ENCODE data around the gene CEP135. TPM values are rescaled to one million over a fixed set of nuclear protein-coding genes. Genes with fewer than 3 reads are reported as not detected.

Gene CEP135
- polyA plus RNA-seq, 3 donors from 2014 or later = 5.8 to 13.0 (median 6.7) TPM

GRCh38 chr4:55996646-55997045 is 47.9 kb downstream of the CEP135 start:
- no peaks in the 10 kb centered on the region for H3K27me3 Mint-ChIP-seq (ENCODE audit: low read depth in 3 of 3)
- no peak overlapping the region for H3K27ac Mint-ChIP-seq
- no peak for DNase-seq
- no peaks in the 10 kb centered on the region for H3K9me3 Mint-ChIP-seq
- peaks cover 44 to 67% (median 59%) of the 10 kb centered on the region in 3 donors for H3K36me3 Mint-ChIP-seq
- no peak overlapping the region for H3K4me3 Mint-ChIP-seq
- H3K4me1 Mint-ChIP-seq = peaks cover 4 to 11% of the 10 kb centered on the region in 2 donors

GRCh38 chr4:56003606-56004005 is 54.9 kb downstream of the CEP135 start:
- H3K36me3 Mint-ChIP-seq = peaks cover 70 to 85% (median 78%) of the 10 kb centered on the region in 3 donors
- DNase-seq = no peak
- peaks cover 5% of the 10 kb centered on the region in 2 donors for H3K4me1 Mint-ChIP-seq
- no peak overlapping the region for H3K4me3 Mint-ChIP-seq
- H3K27ac Mint-ChIP-seq = no peak overlapping the region
- no peaks in the 10 kb centered on the region for H3K27me3 Mint-ChIP-seq (ENCODE audit: low read depth in 3 of 3)
- H3K9me3 Mint-ChIP-seq = peaks cover 0 to 2% (median 0%) of the 10 kb centered on the region in 6 donors

- Mint-ChIP-seq H3K36me3 (peaks cover 65 to 79% (median 76%) of the 10 kb centered on the region in 3 donors), H3K27ac (no peak overlapping the region), H3K9me3 (peaks cover 0 to 2% (median 0%) of the 10 kb centered on the region in 6 donors), H3K27me3 (ENCODE audit: low read depth in 3 of 3) (no peaks in the 10 kb centered on the region), H3K4me3 (no peak overlapping the region), H3K4me1 (peaks cover 5% of the 10 kb centered on the region in 2 donors)
- DNase-seq = no peak
These were observed 55.5 kb downstream of the CEP135 start for GRCh38 chr4:56004235-56004634.

GRCh38 chr4:56007154-56007553 is 58.4 kb downstream of the CEP135 start:
- no peak overlapping the region for H3K4me3 Mint-ChIP-seq
- peak overlapping the region in 1 of 6 donors; percentile 41 for H3K27ac Mint-ChIP-seq
- H3K27me3 Mint-ChIP-seq (ENCODE audit: low read depth in 3 of 3) = no peaks in the 10 kb centered on the region
- peaks cover 47 to 73% (median 64%) of the 10 kb centered on the region in 3 donors for H3K36me3 Mint-ChIP-seq
- peaks cover 0 to 1% of the 10 kb centered on the region in 2 donors for H3K4me1 Mint-ChIP-seq
- peaks cover 0 to 2% (median 0%) of the 10 kb centered on the region in 6 donors for H3K9me3 Mint-ChIP-seq
- no peak for DNase-seq

- H3K9me3 Mint-ChIP-seq = peaks cover 0 to 2% (median 0%) of the 10 kb centered on the region in 6 donors
- H3K36me3 Mint-ChIP-seq = peaks cover 46 to 81% (median 74%) of the 10 kb centered on the region in 3 donors
- H3K27ac Mint-ChIP-seq = no peak overlapping the region
- peaks cover 0 to 1% of the 10 kb centered on the region in 2 donors for H3K4me1 Mint-ChIP-seq
- DNase-seq = no peak
- no peak overlapping the region for H3K4me3 Mint-ChIP-seq
- H3K27me3 Mint-ChIP-seq (ENCODE audit: low read depth in 3 of 3) = no peaks in the 10 kb centered on the region
These were observed 59.5 kb downstream of the CEP135 start for GRCh38 chr4:56008206-56008605.

- Mint-ChIP-seq H3K27me3 (ENCODE audit: low read depth in 3 of 3) (peaks cover 0 to 2% (median 0%) of the 10 kb centered on the region in 3 donors), H3K9me3 (no peaks in the 10 kb centered on the region), H3K4me1 (peaks cover 1 to 12% of the 10 kb centered on the region in 2 donors), H3K4me3 (no peak overlapping the region), H3K36me3 (peaks cover 39 to 50% (median 44%) of the 10 kb centered on the region in 3 donors), H3K27ac (peak overlapping the region in 1 of 6 donors; percentile 25)
- DNase-seq = no peak
These were observed 77.9 kb downstream of the CEP135 start for GRCh38 chr4:56026596-56026995.

GRCh38 chr4:56028165-56028564 is 79.4 kb downstream of the CEP135 start:
- Mint-ChIP-seq H3K4me1 (peaks cover 1 to 12% of the 10 kb centered on the region in 2 donors), H3K27me3 (ENCODE audit: low read depth in 3 of 3) (peaks cover 0 to 2% (median 0%) of the 10 kb centered on the region in 3 donors), H3K27ac (peak overlapping the region in 1 of 6 donors; percentile 42), H3K36me3 (peaks cover 34 to 42% (median 42%) of the 10 kb centered on the region in 3 donors), H3K4me3 (no peak overlapping the region), H3K9me3 (no peaks in the 10 kb centered on the region)
- no peak for DNase-seq

GRCh38 chr4:56038487-56039162 is 89.9 kb downstream of the CEP135 start:
- Mint-ChIP-seq H3K4me3 (no peak overlapping the region), H3K27ac (no peak overlapping the region), H3K9me3 (no peaks in the 10 kb centered on the region), H3K36me3 (peaks cover 0 to 5% (median 4%) of the 10 kb centered on the region in 3 donors), H3K4me1 (no peaks in the 10 kb centered on the region), H3K27me3 (ENCODE audit: low read depth in 3 of 3) (peaks cover 0 to 8% (median 1%) of the 10 kb centered on the region in 3 donors)
- no peak for DNase-seq

- Mint-ChIP-seq H3K9me3 (no peaks in the 10 kb centered on the region), H3K27ac (no peak overlapping the region), H3K4me3 (no peak overlapping the region), H3K27me3 (ENCODE audit: low read depth in 3 of 3) (peaks cover 0 to 11% (median 1%) of the 10 kb centered on the region in 3 donors), H3K36me3 (peaks cover 0 to 1% (median 0%) of the 10 kb centered on the region in 3 donors), H3K4me1 (no peaks in the 10 kb centered on the region)
- DNase-seq = no peak
These were observed 92.1 kb downstream of the CEP135 start for GRCh38 chr4:56040842-56041241.

- no peak for DNase-seq
- H3K4me1 Mint-ChIP-seq = no peaks in the 10 kb centered on the region
- H3K36me3 Mint-ChIP-seq = no peaks in the 10 kb centered on the region
- no peaks in the 10 kb centered on the region for H3K9me3 Mint-ChIP-seq
- peaks cover 1 to 13% (median 4%) of the 10 kb centered on the region in 3 donors for H3K27me3 Mint-ChIP-seq (ENCODE audit: low read depth in 3 of 3)
- no peak overlapping the region for H3K4me3 Mint-ChIP-seq
- H3K27ac Mint-ChIP-seq = no peak overlapping the region
These were observed 93.5 kb downstream of the CEP135 start for GRCh38 chr4:56042225-56042624.

- H3K4me3 Mint-ChIP-seq = peak overlapping the region; percentile 52 to 72 (median 65)
- H3K27ac Mint-ChIP-seq = no peak overlapping the region
- peaks cover 0 to 2% (median 0%) of the 10 kb centered on the region in 6 donors for H3K9me3 Mint-ChIP-seq
- DNase-seq = no peak
- H3K27me3 Mint-ChIP-seq (ENCODE audit: low read depth in 3 of 3) = peaks cover 11 to 16% (median 15%) of the 10 kb centered on the region in 3 donors
- H3K36me3 Mint-ChIP-seq = peaks cover 0 to 4% (median 0%) of the 10 kb centered on the region in 3 donors
- H3K4me1 Mint-ChIP-seq = peaks cover 9 to 17% of the 10 kb centered on the region in 2 donors
These were observed 99.6 kb downstream of the CEP135 start for GRCh38 chr4:56048383-56048701.

- peak in 2 of 3 donors; percentile 12 to 17 for DNase-seq
- peaks cover 9 to 17% of the 10 kb centered on the region in 2 donors for H3K4me1 Mint-ChIP-seq
- peaks cover 0 to 2% (median 0%) of the 10 kb centered on the region in 6 donors for H3K9me3 Mint-ChIP-seq
- H3K36me3 Mint-ChIP-seq = peaks cover 0 to 4% (median 0%) of the 10 kb centered on the region in 3 donors
- peaks cover 11 to 16% (median 15%) of the 10 kb centered on the region in 3 donors for H3K27me3 Mint-ChIP-seq (ENCODE audit: low read depth in 3 of 3)
- H3K27ac Mint-ChIP-seq = no peak overlapping the region
- peak overlapping the region; percentile 52 to 72 (median 65) for H3K4me3 Mint-ChIP-seq
These were observed 100.1 kb downstream of the CEP135 start for GRCh38 chr4:56048702-56049431.

GRCh38 chr4:56050625-56051024 is 101.9 kb downstream of the CEP135 start:
- Mint-ChIP-seq H3K9me3 (peaks cover 0 to 2% (median 0%) of the 10 kb centered on the region in 6 donors), H3K36me3 (peaks cover 0 to 4% (median 4%) of the 10 kb centered on the region in 3 donors), H3K27ac (no peak overlapping the region), H3K4me3 (peak overlapping the region in 1 of 5 donors; percentile 36), H3K4me1 (peaks cover 9 to 17% of the 10 kb centered on the region in 2 donors), H3K27me3 (ENCODE audit: low read depth in 3 of 3) (peaks cover 11 to 18% (median 16%) of the 10 kb centered on the region in 3 donors)
- DNase-seq = no peak
